Measurements from ENCODE around the gene UQCR11. TPM values are rescaled to one million over a fixed set of nuclear protein-coding genes. Genes with fewer than 3 reads are reported as not detected.

UQCR11 gene
- total and polyA plus RNA-seq, 2 of the 4 experiments (the other 2 are of a cell fraction): 29.2 to 177 TPM

DNA sequence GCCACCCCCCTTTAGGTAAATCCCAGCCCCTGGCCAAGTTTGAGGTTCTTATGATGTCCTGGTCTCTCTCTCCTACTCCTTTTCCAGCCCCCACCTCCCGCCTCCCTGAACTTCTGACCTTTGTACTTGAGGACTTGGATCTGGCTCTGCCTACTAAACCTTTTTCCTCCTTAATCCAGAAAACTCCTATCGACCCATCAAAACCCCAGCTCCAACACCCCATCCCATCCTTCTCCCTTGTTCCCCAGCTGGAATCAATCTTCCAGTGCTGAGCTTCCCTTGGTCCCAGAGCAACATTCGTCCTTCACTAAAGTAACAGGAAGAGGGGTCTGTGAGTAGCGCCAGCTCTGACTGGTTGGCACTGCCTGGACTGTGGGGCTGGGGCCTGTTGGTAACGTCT lies 17.3 kb upstream of the UQCR11 start:
- no peak overlapping the region for H4K91ac ChIP-seq (ENCODE audit: insufficient read depth, low read depth, low read length)
- H3K4me2 ChIP-seq (ENCODE audit: low read depth, low read length): no peak overlapping the region
- no peaks in the 10 kb centered on the region for H3K4me1 ChIP-seq (ENCODE audit: control insufficient read depth, insufficient read depth, low read length)
- H2BK5ac ChIP-seq (ENCODE audit: low read depth, low read length, poor library complexity, severe bottlenecking): no peak overlapping the region
- no TSS peak for BruUV-seq (replicated peaks)
- no peaks in the 10 kb centered on the region for H3K9me3 ChIP-seq (ENCODE audit: control insufficient read depth, insufficient read depth, low read length)
- H3K27me3 ChIP-seq (ENCODE audit: control insufficient read depth, insufficient read depth, low read length): no peaks in the 10 kb centered on the region
- H3K9ac ChIP-seq (ENCODE audit: low read depth, low read length): no peak overlapping the region
- H4K20me1 ChIP-seq (ENCODE audit: insufficient read depth, low read length): peaks cover 17% of the 10 kb centered on the region
- intact Hi-C loops (cut with micrococcal nuclease) (no loop called here), dilution Hi-C loops (cut with HindIII; ENCODE audit: low sequenced_read_pairs, unreplicated experiment) (no loop called here), in situ Hi-C loops (cut with MboI; ENCODE audit: low sequenced_read_pairs) (no loop called here)
- ATAC-seq (ENCODE audit: low read depth): no peak
- no CpG with 5 or more reads among the region's 5 CpGs for WGBS, 2 experiments (ENCODE audit: extremely low coverage in 2 of 2, insufficient read length in 1 of 2)
- H2AK5ac ChIP-seq (ENCODE audit: low read depth, low read length): no peak overlapping the region
- H2AFZ ChIP-seq (replicated peaks; ENCODE audit: low read length, poor library complexity): no peak overlapping the region
- no peak overlapping the region for H3K18ac ChIP-seq (ENCODE audit: low read depth, low read length)
- no peak overlapping the region for H2BK120ac ChIP-seq (ENCODE audit: low read depth, low read length)
- H3K27ac ChIP-seq (ENCODE audit: insufficient read depth, low read length): no peak overlapping the region
- no peaks in the 10 kb centered on the region for H3K9me1 ChIP-seq (ENCODE audit: insufficient read depth, low read length)
- TF ChIP-seq MAFK (IDR thresholded peaks at IDR 0.05; ENCODE audit: low read depth, low read length) (no peak), CEBPB (IDR thresholded peaks at IDR 0.05; ENCODE audit: low read depth, low read length) (no peak), RCOR1 (IDR thresholded peaks at IDR 0.05; ENCODE audit: insufficient replicate concordance, low read length) (no peak), CTCF (conservative IDR thresholded peaks at IDR 0.05; ENCODE audit: low read depth, low read length) (no peak), USF2 (IDR thresholded peaks at IDR 0.05; ENCODE audit: low read depth, low read length) (no peak)
- no peak overlapping the region for H2BK20ac ChIP-seq (ENCODE audit: low read depth, low read length)
- no peak overlapping the region for H3K4ac ChIP-seq (ENCODE audit: low read depth, low read length)
- CTCF ChIA-PET: no interaction called here
- H4K8ac ChIP-seq (ENCODE audit: low read depth in 2 of 2, low read length in 2 of 2): no peak overlapping the region
- no peak overlapping the region for H3K23ac ChIP-seq (ENCODE audit: low read depth, low read length)
- no peak overlapping the region for H2AK9ac ChIP-seq (replicated peaks; ENCODE audit: low read depth, low read length, poor library complexity)
- H2BK15ac ChIP-seq (ENCODE audit: low read depth, low read length): no peak overlapping the region
- H3K79me1 ChIP-seq (ENCODE audit: low read depth in 1 of 2, low read length in 2 of 2): peaks cover 4 to 21% of the 10 kb centered on the region in 2 experiments; a peak in 3 of 4 replicates
- H4K5ac ChIP-seq (ENCODE audit: low read depth, low read length): no peak overlapping the region
- POLR2A ChIA-PET (ENCODE audit: unreplicated experiment): no interaction called here
- DNase-seq: no peak
- H3K56ac ChIP-seq (ENCODE audit: extremely low read depth, insufficient read depth, low read length): no peak overlapping the region
- peaks cover 61% of the 10 kb centered on the region for H3K36me3 ChIP-seq (ENCODE audit: control insufficient read depth, insufficient read depth, low read length)
- H3K14ac ChIP-seq (replicated peaks; ENCODE audit: low read depth, low read length): no peak overlapping the region
- H3K4me3 ChIP-seq (ENCODE audit: insufficient read depth, low read depth, low read length): no peak overlapping the region

All from IMR-90 (cell line).